Stimulated activated CD4-positive, alpha-beta T cell treated with anti-CD3 and anti-CD28 coated beads, Interleukin-4, amount 100 ng/mL, for 48 hours (primary cell): ENCODE results near the gene PACC1.
"Not testable (repeated sequence)": the region's sequence is repeated elsewhere in the genome, so short reads cannot be mapped to it uniquely, and the experiment has no call there.

Source experiments
- DNase-seq, 2 donors: peaks; one replicate each; pipeline ENCODE4 v3.0.0-alpha.2; 2020; ENCODE audit warnings: low read depth in 2 of 2

Gene PACC1

GRCh38 chr1:212395678-212396437 lies 18.8 kb downstream of the PACC1 start:
- DNase-seq: not testable (repeated sequence)

GRCh38 chr1:212388985-212389716 lies 25.5 kb downstream of the PACC1 start:
- DNase-seq: no peak

- no peak for DNase-seq
Observed at GRCh38 chr1:212386029-212386428, 28.7 kb downstream of the PACC1 start.

- DNase-seq: no peak
Observed at GRCh38 chr1:212381397-212382035, 33.2 kb downstream of the PACC1 start.

GRCh38 chr1:212379366-212379765 lies 35.3 kb downstream of the PACC1 start:
- no peak for DNase-seq

GRCh38 chr1:212377644-212378043 lies 37.0 kb downstream of the PACC1 start:
- no peak for DNase-seq

GRCh38 chr1:212375986-212376385 lies 38.7 kb downstream of the PACC1 start:
- DNase-seq: no peak

GRCh38 chr1:212368073-212368484 lies 46.6 kb downstream of the PACC1 start:
- peak; percentile 18 to 37 for DNase-seq

GRCh38 chr1:212367474-212368072 lies 47.1 kb downstream of the PACC1 start:
- no peak for DNase-seq

GRCh38 chr1:212366901-212367300 lies 47.8 kb downstream of the PACC1 start:
- DNase-seq: no peak

GRCh38 chr1:212364985-212365384 lies 49.7 kb downstream of the PACC1 start:
- no peak for DNase-seq

GRCh38 chr1:212359794-212360479 lies 54.7 kb downstream of the PACC1 start:
- DNase-seq: peak in 1 of 2 donors; percentile 22

- no peak for DNase-seq
Observed at GRCh38 chr1:212355230-212355969, 59.3 kb downstream of the PACC1 start.

- DNase-seq: no peak
Observed at GRCh38 chr1:212354464-212354863, 60.2 kb downstream of the PACC1 start.

- DNase-seq: no peak
Observed at GRCh38 chr1:212353181-212353580, 61.5 kb downstream of the PACC1 start.

GRCh38 chr1:212351588-212352362 lies 62.9 kb downstream of the PACC1 start:
- no peak for DNase-seq

- DNase-seq: no peak
Observed at GRCh38 chr1:212346601-212347000, 68.1 kb downstream of the PACC1 start.

- DNase-seq: no peak
Observed at GRCh38 chr1:212344905-212345304, 69.8 kb downstream of the PACC1 start.

- no peak for DNase-seq
Observed at GRCh38 chr1:212341090-212341489, 73.6 kb downstream of the PACC1 start.

GRCh38 chr1:212329105-212329504 lies 85.6 kb downstream of the PACC1 start:
- no peak for DNase-seq
